HG03439 (cell line): ENCODE data around the gene UNC5A.

Source experiments
- ATAC-seq: cut with Tn5 transposase; IDR thresholded peaks from one replicate; pipeline ENCODE4 v1.9.1; 2021; ENCODE audit warnings: mild to moderate bottlenecking, moderate library complexity; ENCODE audit not compliant: unreplicated experiment

UNC5A gene

DNA sequence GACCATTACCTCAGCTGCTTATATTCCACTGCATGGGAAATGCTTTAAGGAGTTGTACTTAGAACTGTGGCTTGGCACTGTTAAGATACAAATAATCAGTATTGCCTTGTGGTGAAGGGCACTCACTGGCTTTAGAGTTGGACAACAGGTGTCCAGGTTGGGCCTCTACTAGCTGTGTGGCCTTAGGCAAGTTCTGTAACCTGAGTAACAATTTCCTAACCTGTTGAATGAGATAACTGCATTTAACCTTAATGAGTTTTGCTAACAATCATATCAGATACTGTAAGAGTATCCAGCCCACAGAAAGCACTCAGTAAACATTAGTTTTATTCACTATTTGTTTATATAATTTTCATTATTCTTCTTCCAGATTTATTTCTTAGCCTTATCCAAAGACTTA, 106.0 kb downstream of the UNC5A start:
- no peak for ATAC-seq

DNA sequence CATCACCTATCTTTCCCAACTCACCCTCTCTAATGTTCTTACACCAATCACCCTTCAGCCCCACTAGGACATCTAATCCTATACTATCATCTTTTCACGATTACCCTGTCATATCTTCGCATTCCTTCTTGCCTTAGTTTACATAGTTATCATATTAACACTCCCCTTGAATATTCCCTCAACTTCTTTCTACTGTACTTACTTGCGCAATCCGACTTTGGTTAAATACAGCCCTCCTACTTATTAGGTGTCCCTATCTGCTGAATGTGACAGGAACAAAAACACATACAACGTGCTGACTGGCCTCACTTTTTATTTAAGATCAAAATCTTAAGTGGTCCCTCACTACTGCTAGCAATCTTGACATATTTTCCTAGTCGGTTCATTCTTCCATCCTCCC, 108.3 kb downstream of the UNC5A start:
- ATAC-seq = no peak

DNA sequence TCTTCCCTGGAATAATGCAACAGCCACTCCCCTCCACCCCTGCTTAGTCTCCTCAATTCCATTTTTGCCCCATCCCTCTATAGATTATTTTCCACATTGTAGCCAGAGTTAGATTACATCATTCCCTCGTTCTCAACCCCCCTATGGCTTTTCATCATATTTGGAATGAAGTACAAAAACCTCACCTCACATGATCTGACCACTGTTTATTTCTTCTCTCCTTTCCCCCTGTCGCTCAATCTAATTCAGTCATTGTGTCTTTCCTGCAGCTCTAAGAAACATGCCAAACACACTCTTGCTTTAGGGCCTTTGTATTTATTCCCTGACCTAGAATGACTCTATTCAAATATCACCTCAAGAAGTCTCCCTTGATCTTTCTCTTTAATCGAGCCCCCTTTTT, 111.4 kb downstream of the UNC5A start:
- no peak for ATAC-seq

DNA sequence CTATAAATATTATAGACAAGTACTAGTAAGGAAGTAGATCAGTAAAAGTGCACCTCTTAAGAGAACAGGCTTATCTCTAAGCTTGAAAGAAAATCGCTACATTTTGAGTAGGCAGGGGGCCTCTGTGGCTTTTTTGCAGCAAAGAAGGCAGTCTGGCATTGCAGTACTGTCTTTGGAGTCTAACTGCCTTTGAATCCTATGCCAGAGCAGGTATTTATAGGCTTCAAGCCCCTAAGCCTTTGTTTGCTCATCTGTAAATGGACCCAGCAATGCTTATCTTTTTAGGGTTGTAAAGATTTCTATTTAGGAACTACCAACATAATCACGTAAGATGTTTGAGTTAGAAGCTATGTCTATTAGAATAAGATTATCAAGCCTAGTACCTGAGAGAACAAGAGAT, 112.5 kb downstream of the UNC5A start:
- no peak for ATAC-seq

DNA sequence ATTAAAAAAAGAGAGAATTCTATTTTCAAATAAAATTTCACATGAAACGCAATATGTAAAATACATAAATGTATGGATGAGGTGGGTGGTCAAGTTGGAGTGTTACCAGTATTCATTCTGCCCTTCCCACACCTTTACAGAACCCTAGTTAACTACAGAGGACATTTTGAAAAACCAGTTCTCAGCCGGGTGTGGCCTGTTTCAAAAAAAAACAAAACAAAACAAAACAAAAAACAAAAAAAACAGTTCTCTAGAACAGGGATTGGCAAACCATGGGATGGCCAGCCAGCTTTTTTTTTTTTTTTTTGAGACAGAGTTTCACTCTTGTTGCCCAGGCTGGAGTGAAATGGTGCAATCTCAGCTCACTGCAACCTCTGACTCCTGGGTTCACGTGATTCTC, 117.2 kb downstream of the UNC5A start:
- ATAC-seq = no peak

DNA sequence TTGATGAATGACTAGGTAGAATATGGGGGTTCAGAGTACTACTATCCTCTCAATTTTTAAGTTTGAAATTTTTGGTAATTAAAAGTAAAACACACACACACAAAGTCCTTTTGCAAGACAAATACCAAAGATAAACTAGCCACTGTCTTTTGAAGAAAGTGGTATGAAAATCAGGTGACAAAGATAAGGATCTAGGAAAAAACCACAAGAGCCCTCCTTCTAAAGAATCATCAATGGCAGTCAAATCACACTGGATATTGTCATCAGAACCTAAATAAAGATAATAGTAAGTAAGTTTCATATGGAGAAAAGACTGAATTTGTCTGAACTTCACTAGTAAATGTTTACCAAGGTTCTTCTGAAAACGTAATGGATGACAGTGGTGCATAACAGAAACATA, 119.3 kb downstream of the UNC5A start:
- no peak for ATAC-seq
